H1 (cell line): ENCODE measurements around the gene EIF2AK2. TPM values are rescaled to one million over a fixed set of nuclear protein-coding genes. Genes with fewer than 3 reads are reported as not detected.

Experiments used
- CTCF ChIA-PET: fragments of 300-600 bp; sonication (Branson Sonifier 250); formaldehyde crosslinking; loops from one replicate; lab custom pipeline; 2021; ENCODE audit not compliant: partially characterized antibody; lab: Charles Lee
- POLR2A ChIA-PET: fragments of 300-600 bp; sonication (Branson Sonifier 250); formaldehyde crosslinking; loops from one replicate; lab custom pipeline; 2021; ENCODE audit warnings: inconsistent platforms; ENCODE audit not compliant: partially characterized antibody; lab: Charles Lee
- DNase-seq, 2 experiments: peaks; one replicate each; pipeline versions ENCODE4 v3.0.0 to v3.0.0-alpha.2; 2010 to 2022; ENCODE audit warnings: low spot score in 2 of 2, low read depth in 1 of 2, mixed read lengths in 1 of 2
- FAIRE-seq: peaks from 2 replicates; lab custom pipeline; 2011; peaks lifted over from hg19 to GRCh38; lab: Jason Lieb, UNC
- H2AFZ ChIP-seq: 2 replicates; pipeline ENCODE4 v1.8.1; 2012; ENCODE audit warnings: low read length, inconsistent platforms
- H2AK5ac ChIP-seq: 2 replicates; pipeline ENCODE4 v1.6.1; 2013; ENCODE audit warnings: low read depth, low read length
- H2BK120ac ChIP-seq: replicated peaks from 2 replicates; pipeline ENCODE3; 2013; ENCODE audit warnings: low read depth, low read length, inconsistent platforms
- H2BK12ac ChIP-seq: 2 replicates; pipeline ENCODE4 v1.6.1; 2013; ENCODE audit warnings: low read depth, low read length
- H2BK15ac ChIP-seq: 2 replicates; pipeline ENCODE4 v1.6.1; 2013; ENCODE audit warnings: low read length
- H2BK20ac ChIP-seq: 2 replicates; pipeline ENCODE4 v1.6.1; 2013; ENCODE audit warnings: low read length
- H2BK5ac ChIP-seq: 2 replicates; pipeline ENCODE4 v1.6.1; 2013; ENCODE audit warnings: low read depth, low read length
- H3K14ac ChIP-seq: 2 replicates; pipeline ENCODE4 v1.6.1; 2013; ENCODE audit warnings: inconsistent platforms; ENCODE audit not compliant: insufficient read length
- H3K18ac ChIP-seq: 2 replicates; pipeline ENCODE4 v1.6.1; 2013; ENCODE audit warnings: low read length; ENCODE audit errors: extremely low read depth
- H3K23ac ChIP-seq: 2 replicates; pipeline ENCODE4 v1.6.1; 2013; ENCODE audit warnings: inconsistent platforms; ENCODE audit not compliant: insufficient read length
- H3K23me2 ChIP-seq: 2 replicates; pipeline ENCODE4 v1.6.1; 2013; ENCODE audit warnings: low read depth, low read length
- H3K27ac ChIP-seq: 2 replicates; pipeline ENCODE4 v1.6.1; 2011; ENCODE audit warnings: low read depth, low read length, inconsistent platforms
- H3K27me3 ChIP-seq, 4 experiments: replicated peaks in 1 of 4; 1 replicate in 1 of 4; 2 replicates in 3 of 4; pipeline versions ENCODE4 v1.6.1 to v1.8.1; 2011 to 2013; ENCODE audit warnings: low read length in 3 of 4, mild to moderate bottlenecking in 3 of 4, inconsistent platforms in 2 of 4, mixed read lengths in 2 of 4, moderate library complexity in 1 of 4; ENCODE audit not compliant: control insufficient read depth in 3 of 4, insufficient read depth in 3 of 4; ENCODE audit errors: extremely low read depth in 1 of 4
- H3K36me3 ChIP-seq, 4 experiments: 2 replicates each; pipeline versions ENCODE4 v1.6.1 to v1.8.1; 2011 to 2013; ENCODE audit warnings: mild to moderate bottlenecking in 4 of 4, low read length in 3 of 4, moderate library complexity in 2 of 4, control low read depth in 1 of 4, inconsistent platforms in 1 of 4; ENCODE audit not compliant: insufficient read depth in 4 of 4, control insufficient read depth in 2 of 4
- H3K4ac ChIP-seq: replicated peaks from 2 replicates; pipeline ENCODE3; 2013; ENCODE audit warnings: low read length, low read depth, mixed read lengths, inconsistent platforms; ENCODE audit not compliant: insufficient read length
- H3K4me1 ChIP-seq, 4 experiments: replicated peaks in 1 of 4; 1 replicate in 1 of 4; 2 replicates in 3 of 4; pipeline versions ENCODE4 v1.6.1 to v1.8.1; 2011 to 2013; ENCODE audit warnings: low read length in 3 of 4, inconsistent platforms in 2 of 4, mixed read lengths in 1 of 4; ENCODE audit not compliant: insufficient read depth in 4 of 4, control insufficient read depth in 3 of 4
- H3K4me2 ChIP-seq, 2 experiments: 2 replicates each; pipeline versions ENCODE4 v1.6.1 to v1.8.1; 2011 to 2013; ENCODE audit warnings: low read depth in 2 of 2, low read length in 2 of 2, control low read depth in 1 of 2, inconsistent platforms in 1 of 2, mild to moderate bottlenecking in 1 of 2; ENCODE audit not compliant: insufficient read depth in 1 of 2
- H3K4me3 ChIP-seq, 4 experiments: fragments of 200-600, 300-600 bp in 1 of 4; sonication (generic), shearing (Covaris generic), sonication (Bioruptor Twin) in 1 of 4; 2 replicates each; pipeline versions ENCODE4 v1.5.1 to v1.8.1; 2011 to 2016; ENCODE audit warnings: low read length in 4 of 4, low read depth in 3 of 4, control low read depth in 2 of 4, inconsistent platforms in 2 of 4, mild to moderate bottlenecking in 2 of 4, mixed read lengths in 1 of 4, moderate library complexity in 1 of 4; ENCODE audit not compliant: insufficient read depth in 2 of 4; ENCODE audit errors: extremely low read depth in 1 of 4
- H3K56ac ChIP-seq: replicated peaks from 2 replicates; pipeline ENCODE3; 2013; ENCODE audit warnings: low read depth, mild to moderate bottlenecking, mixed read lengths, low read length, inconsistent platforms; ENCODE audit not compliant: insufficient read length
- H3K79me1 ChIP-seq: 2 replicates; pipeline ENCODE4 v1.6.1; 2013; ENCODE audit warnings: low read depth, low read length, control low read depth
- H3K79me2 ChIP-seq, 2 experiments: 2 replicates each; pipeline versions ENCODE4 v1.6.1 to v1.8.1; 2012 to 2013; ENCODE audit warnings: low read length in 2 of 2, mild to moderate bottlenecking in 2 of 2, inconsistent platforms in 1 of 2; ENCODE audit not compliant: insufficient read depth in 2 of 2, control insufficient read depth in 1 of 2
- H3K9ac ChIP-seq, 4 experiments: replicated peaks in 1 of 4; 1 replicate in 1 of 4; 2 replicates in 3 of 4; pipeline versions ENCODE4 v1.6.1 to v1.8.1; 2011 to 2013; ENCODE audit warnings: low read depth in 3 of 4, low read length in 3 of 4, control low read depth in 2 of 4, mild to moderate bottlenecking in 2 of 4, moderate library complexity in 2 of 4, inconsistent platforms in 1 of 4; ENCODE audit errors: extremely low read depth in 1 of 4
- H3K9me3 ChIP-seq, 2 experiments: 2 replicates each; pipeline versions ENCODE4 v1.6.1 to v1.8.1; 2012 to 2013; ENCODE audit warnings: mild to moderate bottlenecking in 2 of 2, moderate library complexity in 2 of 2, control low read depth in 1 of 2, inconsistent platforms in 1 of 2, low read depth in 1 of 2, low read length in 1 of 2, mixed read lengths in 1 of 2; ENCODE audit not compliant: insufficient read depth in 2 of 2
- H4K20me1 ChIP-seq, 2 experiments: replicated peaks in 1 of 2; 2 replicates each; pipeline versions ENCODE3 to v1.8.1; 2011 to 2013; ENCODE audit warnings: inconsistent platforms in 2 of 2, low read length in 2 of 2, mild to moderate bottlenecking in 1 of 2; ENCODE audit not compliant: insufficient read depth in 2 of 2, control insufficient read depth in 1 of 2
- H4K5ac ChIP-seq: 2 replicates; pipeline ENCODE4 v1.6.1; 2013; ENCODE audit warnings: low read length, low read depth, mixed read lengths, inconsistent platforms; ENCODE audit not compliant: insufficient read length
- H4K8ac ChIP-seq: 2 replicates; pipeline ENCODE4 v1.8.0; 2013; ENCODE audit warnings: mild to moderate bottlenecking, moderate library complexity, low read length, inconsistent platforms; ENCODE audit not compliant: insufficient read depth; ENCODE audit errors: extremely low read depth
- H4K91ac ChIP-seq: replicated peaks from 2 replicates; pipeline ENCODE3; 2013; ENCODE audit warnings: low read length, mixed read lengths, inconsistent platforms; ENCODE audit not compliant: insufficient read length
- BCL11A ChIP-seq, 2 experiments: IDR thresholded peaks; one replicate each; pipeline ENCODE4 v1.6.1; 2011; ENCODE audit warnings: low read depth in 2 of 2, low read length in 2 of 2, mild to moderate bottlenecking in 2 of 2
- CBX8 ChIP-seq: fragments of 300-800, 300-1000 bp; sonication (generic); IDR thresholded peaks from 2 replicates; pipeline ENCODE4 v1.7.1; 2016; ENCODE audit warnings: low read depth, low read length, borderline replicate concordance
- GABPA ChIP-seq: IDR thresholded peaks from 2 replicates; pipeline ENCODE4 v1.6.1; 2011; ENCODE audit warnings: mild to moderate bottlenecking, low read length, moderate library complexity, borderline replicate concordance; ENCODE audit not compliant: insufficient read depth
- JUND ChIP-seq: IDR thresholded peaks from 2 replicates; pipeline ENCODE4 v1.6.1; 2011; ENCODE audit warnings: mild to moderate bottlenecking, improper control_type of control experiment, low read length
- SIRT6 ChIP-seq: IDR thresholded peaks from one replicate; pipeline ENCODE4 v1.7.1; 2012; ENCODE audit warnings: low read length, inconsistent platforms
- TAF7 ChIP-seq: optimal IDR thresholded peaks from 2 replicates; pipeline ENCODE3; 2011; ENCODE audit warnings: low read depth, mild to moderate bottlenecking, inconsistent platforms, low read length, moderate library complexity, borderline replicate concordance
- YY1 ChIP-seq: IDR thresholded peaks from 2 replicates; pipeline ENCODE4 v1.6.1; 2011; ENCODE audit warnings: low read depth, mild to moderate bottlenecking, low read length
- WGBS, 2 experiments: shearing (Covaris generic) in 1 of 2; methylation state at CpG; one replicate each; pipeline versions ENCODE4 v1.1.6 to v1.1.7; 2013 to 2015; ENCODE audit warnings: low lambda C conversion rate in 2 of 2, mixed read lengths in 2 of 2, inconsistent platforms in 1 of 2, low coverage in 1 of 2, missing lambda C conversion rate in 1 of 2; ENCODE audit not compliant: insufficient replicate concordance in 2 of 2, insufficient coverage in 1 of 2, insufficient read length in 1 of 2; ENCODE audit errors: extremely low coverage in 1 of 2, missing lambda C conversion rate in 1 of 2; 5-methylcytosine and 5-hydroxymethylcytosine counted together
- polyA plus RNA-seq, 7 experiments: library from polyadenylated mRNA; depleted of rRNA in 3 of 7; stranded (reverse) in 5 of 7; unstranded in 2 of 7; fragments of >200 nt in 5 of 7; fragments of 200-250 nt in 2 of 7; gene quantifications; 1 replicate in 5 of 7; 2 replicates in 1 of 7; 4 replicates in 1 of 7; pipeline versions ENCODE4 v1.2.1 to v1.2.3, GENCODE V29; 2011 to 2013; ENCODE audit warnings: missing spikeins in 2 of 7, mixed read lengths in 2 of 7
- total RNA-seq: library from RNA; stranded (reverse); fragmentation: NEBNext Ultra II Directional; extraction: Animal tissue kit (Norgen Biotek cat#: 25700); gene quantifications from 2 replicates; pipeline ENCODE4 v1.2.1, GENCODE V29; 2021

The EIF2AK2 gene
- total and polyA plus RNA-seq, 2 of the 8 experiments (the other 6 are each of a cell fraction or from before 2014, with no cell fraction given) = 13.1 to 46.9 TPM

DNA sequence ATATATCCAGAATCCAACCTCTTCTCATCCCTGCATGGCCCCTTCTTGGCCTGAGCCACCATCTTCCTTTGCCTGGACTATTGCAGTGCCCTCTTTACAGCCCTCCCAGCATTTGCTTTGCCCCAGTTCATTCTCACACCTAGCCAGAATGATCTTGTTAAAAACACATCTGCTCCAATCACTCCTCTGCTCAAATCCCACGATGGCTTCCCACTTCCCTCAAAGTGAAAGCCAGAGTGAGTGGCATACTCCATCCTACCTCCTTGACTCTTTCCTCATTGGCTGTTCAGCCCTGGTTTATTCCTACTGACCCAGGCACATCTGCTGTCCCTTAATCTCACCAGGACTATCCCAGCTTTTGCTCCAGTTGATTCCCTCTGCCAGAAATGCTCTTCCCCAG lies 17.0 kb upstream of the EIF2AK2 start:
- Histone ChIP-seq H4K20me1 (no peaks in the 10 kb centered on the region), H3K27ac (no peak overlapping the region), H3K79me1 (no peaks in the 10 kb centered on the region), H3K18ac (no peak overlapping the region), H4K5ac (no peak overlapping the region), H3K4me2 (no peak overlapping the region), H3K79me2 (no peaks in the 10 kb centered on the region), H3K27me3 (no peaks in the 10 kb centered on the region), H4K8ac (no peak overlapping the region), H2BK5ac (no peak overlapping the region), H2BK20ac (0 out of 2 replicates have a peak overlapping the region, but pooled peaks have one; percentile 52), H3K36me3 (no peaks in the 10 kb centered on the region), H3K56ac (no peak overlapping the region), H3K23ac (no peak overlapping the region), H2BK15ac (no peak overlapping the region), H3K23me2 (no peaks in the 10 kb centered on the region), H4K91ac (peak overlapping the region; percentile 44), H2AK5ac (no peak overlapping the region), H2BK120ac (no peak overlapping the region), H3K4me3 (no peak overlapping the region), H3K9me3 (no peaks in the 10 kb centered on the region; a peak in 1 of 4 replicates), H3K4ac (no peak overlapping the region), H2BK12ac (no peak overlapping the region), H3K4me1 (no peaks in the 10 kb centered on the region), H3K14ac (no peak overlapping the region), H2AFZ (peak overlapping the region; percentile 81; the same call in 1 of the 2 replicates), H3K9ac (no peak overlapping the region)
- 73% methylated on average over 1 of the region's 1 CpG; no CpG with 5 or more reads in 1 of the 2 experiments for WGBS, 2 experiments
- ChIA-PET POLR2A (no interaction called here), CTCF (no interaction called here)
- no peak for TF ChIP-seq BCL11A (IDR thresholded peaks at IDR 0.05; ENCODE audit: low read depth in 2 of 2, low read length in 2 of 2)
- no peak for TF ChIP-seq YY1
- TF ChIP-seq JUND = no peak
- TF ChIP-seq TAF7 = no peak
- no peak for TF ChIP-seq GABPA
- TF ChIP-seq CBX8 = no peak
- no peak for TF ChIP-seq SIRT6
- no peak for DNase-seq
- FAIRE-seq = no peak
